ENCODE measurements around the gene PAK5. TPM values are rescaled to one million over a fixed set of nuclear protein-coding genes. Genes with fewer than 3 reads are reported as not detected.

Gene PAK5
- polyA plus RNA-seq, 1 donor (not counting 4 experiments of a cell fraction or from before 2014, with no cell fraction given) = not detected

- no peaks in the 10 kb centered on the region for H4K20me1 ChIP-seq (ENCODE audit: control insufficient read depth, extremely low read depth, insufficient read depth, low read length)
- H2AFZ ChIP-seq (ENCODE audit: control insufficient read depth, low read length) = no peak overlapping the region
- H3K9me1 ChIP-seq (ENCODE audit: control insufficient read depth, extremely low read depth, insufficient read depth, low read length) = no peaks in the 10 kb centered on the region
- H3K4me3 ChIP-seq (ENCODE audit: control insufficient read depth in 2 of 3, extremely low read depth in 1 of 3, insufficient read depth in 2 of 3, low read depth in 1 of 3, low read length in 3 of 3) = no peak overlapping the region
- no peaks in the 10 kb centered on the region for H3K27me3 ChIP-seq (ENCODE audit: control insufficient read depth, extremely low read depth, insufficient read depth, low read length)
- FAIRE-seq (no peak), DNase-seq (ENCODE audit: low read depth, low spot score) (no peak)
- H3K9me3 ChIP-seq (ENCODE audit: control insufficient read depth, low read depth, low read length) = no peaks in the 10 kb centered on the region
- H3K36me3 ChIP-seq (ENCODE audit: control insufficient read depth in 2 of 2, extremely low read depth in 1 of 2, insufficient read depth in 2 of 2, low read length in 2 of 2) = no peaks in the 10 kb centered on the region
- no peak overlapping the region for H3K27ac ChIP-seq (ENCODE audit: control insufficient read depth, insufficient read depth, low read length)
- H3K4me1 ChIP-seq (ENCODE audit: control insufficient read depth, extremely low read depth, insufficient read depth, low read length) = no peaks in the 10 kb centered on the region
- dilution Hi-C loops (cut with MboI; ENCODE audit: extremely low pct_ligation_motif_present, low sequenced_read_pairs) = no loop called here
- no peaks in the 10 kb centered on the region for H3K79me2 ChIP-seq (ENCODE audit: control insufficient read depth, insufficient read depth, low read length)
- no peak overlapping the region for H3K9ac ChIP-seq (ENCODE audit: control insufficient read depth, extremely low read depth, insufficient read depth, low read length)
- TF ChIP-seq EZH2 (IDR thresholded peaks at IDR 0.05; ENCODE audit: low read length) (no peak), CTCF (optimal IDR thresholded peaks at IDR 0.05 in 1 of 3, IDR thresholded peaks at IDR 0.05 in 1 of 3, conservative IDR thresholded peaks at IDR 0.05 in 1 of 3; ENCODE audit: extremely low read depth in 1 of 3, insufficient read depth in 2 of 3, low read length in 3 of 3) (no peak)
- no peak overlapping the region for H3K4me2 ChIP-seq (ENCODE audit: control insufficient read depth, extremely low read depth, insufficient read depth, low read depth, low read length)
Observed at GRCh38 chr20:9592419-9592818, 246.5 kb downstream of the PAK5 start.

DNA sequence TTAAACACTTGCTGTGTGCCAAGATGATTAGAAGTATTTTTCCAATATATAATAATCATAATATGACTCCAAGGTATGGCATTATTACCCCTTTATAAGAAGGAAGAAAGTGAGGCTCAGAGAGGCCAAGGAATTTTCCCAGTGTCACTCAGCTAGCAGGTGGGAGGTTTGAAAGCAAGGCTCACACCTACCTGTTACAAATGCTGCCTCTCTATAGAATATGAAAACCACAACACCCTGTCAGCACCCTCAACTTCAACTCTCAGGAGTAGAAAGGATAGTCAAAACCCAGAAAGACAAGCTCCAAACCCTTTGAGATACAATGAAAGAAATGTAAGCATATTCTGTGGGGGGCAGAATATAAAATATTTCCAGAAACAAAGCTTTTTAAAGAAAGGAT lies 247.8 kb downstream of the PAK5 start:
- H3K4me1 ChIP-seq (ENCODE audit: control insufficient read depth, extremely low read depth, insufficient read depth, low read length) = no peaks in the 10 kb centered on the region
- H3K27me3 ChIP-seq (ENCODE audit: control insufficient read depth, extremely low read depth, insufficient read depth, low read length) = no peaks in the 10 kb centered on the region
- H3K79me2 ChIP-seq (ENCODE audit: control insufficient read depth, insufficient read depth, low read length) = no peaks in the 10 kb centered on the region
- no peak overlapping the region for H3K27ac ChIP-seq (ENCODE audit: control insufficient read depth, insufficient read depth, low read length)
- H3K9me1 ChIP-seq (ENCODE audit: control insufficient read depth, extremely low read depth, insufficient read depth, low read length) = no peaks in the 10 kb centered on the region
- H2AFZ ChIP-seq (ENCODE audit: control insufficient read depth, low read length) = no peak overlapping the region
- no peak overlapping the region for H3K9ac ChIP-seq (ENCODE audit: control insufficient read depth, extremely low read depth, insufficient read depth, low read length)
- DNase-seq (ENCODE audit: low read depth, low spot score) (no peak), FAIRE-seq (no peak)
- no peaks in the 10 kb centered on the region for H3K36me3 ChIP-seq (ENCODE audit: control insufficient read depth in 2 of 2, extremely low read depth in 1 of 2, insufficient read depth in 2 of 2, low read length in 2 of 2)
- H3K9me3 ChIP-seq (ENCODE audit: control insufficient read depth, low read depth, low read length) = no peaks in the 10 kb centered on the region
- no peak overlapping the region for H3K4me3 ChIP-seq (ENCODE audit: control insufficient read depth in 2 of 3, extremely low read depth in 1 of 3, insufficient read depth in 2 of 3, low read depth in 1 of 3, low read length in 3 of 3)
- TF ChIP-seq CTCF (optimal IDR thresholded peaks at IDR 0.05 in 1 of 3, IDR thresholded peaks at IDR 0.05 in 1 of 3, conservative IDR thresholded peaks at IDR 0.05 in 1 of 3; ENCODE audit: extremely low read depth in 1 of 3, insufficient read depth in 2 of 3, low read length in 3 of 3) = no peak
- no peak for TF ChIP-seq EZH2 (IDR thresholded peaks at IDR 0.05; ENCODE audit: low read length)
- H4K20me1 ChIP-seq (ENCODE audit: control insufficient read depth, extremely low read depth, insufficient read depth, low read length) = no peaks in the 10 kb centered on the region
- dilution Hi-C loops (cut with MboI; ENCODE audit: extremely low pct_ligation_motif_present, low sequenced_read_pairs) = no loop called here
- H3K4me2 ChIP-seq (ENCODE audit: control insufficient read depth, extremely low read depth, insufficient read depth, low read depth, low read length) = no peak overlapping the region
